Measurements from ENCODE around the gene VPS26C.

DNA sequence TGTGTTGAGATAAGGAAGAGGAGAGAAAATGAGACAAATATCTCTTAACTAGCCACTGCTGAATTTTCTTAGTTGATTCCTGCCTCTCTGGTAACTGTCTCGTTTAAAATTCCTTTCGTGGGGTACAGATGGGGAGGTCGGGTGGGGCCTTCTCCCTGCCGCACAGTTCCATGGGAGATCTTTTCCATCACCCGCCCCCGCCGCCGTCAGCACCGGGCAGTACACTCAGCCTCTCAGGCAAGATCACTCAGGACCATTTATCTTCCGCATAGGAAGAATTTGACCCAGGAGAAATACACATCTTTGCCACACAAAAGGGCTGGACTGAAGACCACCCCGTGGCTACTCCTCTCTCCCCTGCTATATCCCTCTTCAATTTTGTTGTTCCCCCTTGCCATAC is 2.3 kb upstream of the VPS26C start:
- TF ChIP-seq POLR2A (IDR thresholded peaks at IDR 0.05) (no peak), CTCF (IDR thresholded peaks at IDR 0.05) (no peak)
